IMR-90 (cell line): ENCODE measurements around the gene ITPR2. TPM values are rescaled to one million over a fixed set of nuclear protein-coding genes. Genes with fewer than 3 reads are reported as not detected.

Source experiments
- ATAC-seq: fragments of 200-7000 bp; cut with Tn5 transposase; 2 replicates; pipeline ENCODE4 v1.9.1; 2020; ENCODE audit warnings: low read depth, mild to moderate bottlenecking, moderate library complexity
- BruUV-seq: library from RNA; stranded (reverse); fragments of 400-500 nt; replicated peaks from 2 replicates; lab custom pipeline; 2021; lab: Mats Ljungman, UMichigan
- CTCF ChIA-PET: fragments of 300-600 bp; formaldehyde crosslinking; extraction: SDS; loops from one replicate; lab custom pipeline; 2021; ENCODE audit warnings: antibody characterized with exemption; lab: Yijun Ruan, JAX
- POLR2A ChIA-PET: fragments of 300-600 bp; sonication (Branson Sonifier 250); formaldehyde crosslinking; loops from one replicate; lab custom pipeline; 2022; ENCODE audit warnings: antibody characterized with exemption; ENCODE audit not compliant: unreplicated experiment; lab: Charles Lee
- DNase-seq: peaks from one replicate; pipeline ENCODE4 v3.0.0; 2013
- H2AFZ ChIP-seq: replicated peaks from 2 replicates; pipeline ENCODE3; 2013; ENCODE audit warnings: low read length, mild to moderate bottlenecking; ENCODE audit not compliant: poor library complexity
- H2AK5ac ChIP-seq: 2 replicates; pipeline ENCODE4 v1.6.1; 2013; ENCODE audit warnings: low read depth, low read length, inconsistent platforms
- H2AK9ac ChIP-seq: replicated peaks from 2 replicates; pipeline ENCODE3; 2013; ENCODE audit warnings: mild to moderate bottlenecking, low read depth, low read length, moderate library complexity; ENCODE audit not compliant: poor library complexity
- H2BK120ac ChIP-seq: 2 replicates; pipeline ENCODE4 v1.6.1; 2013; ENCODE audit warnings: low read depth, low read length, inconsistent platforms
- H2BK15ac ChIP-seq: 3 replicates; pipeline ENCODE4 v1.6.1; 2013; ENCODE audit warnings: low read depth, low read length, inconsistent platforms
- H2BK20ac ChIP-seq: 2 replicates; pipeline ENCODE4 v1.6.1; 2013; ENCODE audit warnings: low read depth, mild to moderate bottlenecking, inconsistent platforms, low read length, moderate library complexity
- H2BK5ac ChIP-seq: 2 replicates; pipeline ENCODE4 v1.6.1; 2013; ENCODE audit warnings: mild to moderate bottlenecking, low read depth, low read length, inconsistent platforms; ENCODE audit not compliant: poor library complexity, severe bottlenecking
- H3K14ac ChIP-seq: replicated peaks from 2 replicates; pipeline ENCODE4 v1.6.1; 2013; ENCODE audit warnings: low read depth, low read length, inconsistent platforms
- H3K18ac ChIP-seq: 2 replicates; pipeline ENCODE4 v1.6.1; 2013; ENCODE audit warnings: low read depth, low read length, control low read depth
- H3K23ac ChIP-seq: 2 replicates; pipeline ENCODE4 v1.6.1; 2013; ENCODE audit warnings: low read depth, low read length, inconsistent platforms
- H3K27ac ChIP-seq: 2 replicates; pipeline ENCODE4 v1.5.1; 2013; ENCODE audit warnings: mild to moderate bottlenecking, control low read depth, low read length; ENCODE audit not compliant: insufficient read depth
- H3K27me3 ChIP-seq: 2 replicates; pipeline ENCODE4 v1.6.1; 2013; ENCODE audit warnings: low read length; ENCODE audit not compliant: control insufficient read depth, insufficient read depth
- H3K36me3 ChIP-seq: 2 replicates; pipeline ENCODE4 v1.6.1; 2013; ENCODE audit warnings: low read length, mixed read lengths; ENCODE audit not compliant: control insufficient read depth, insufficient read depth
- H3K4ac ChIP-seq: 2 replicates; pipeline ENCODE4 v1.6.1; 2013; ENCODE audit warnings: low read depth, low read length, inconsistent platforms
- H3K4me1 ChIP-seq: 2 replicates; pipeline ENCODE4 v1.6.1; 2013; ENCODE audit warnings: low read length, mixed read lengths; ENCODE audit not compliant: control insufficient read depth, insufficient read depth
- H3K4me2 ChIP-seq: 2 replicates; pipeline ENCODE4 v1.6.1; 2013; ENCODE audit warnings: low read depth, mild to moderate bottlenecking, control low read depth, low read length, moderate library complexity
- H3K4me3 ChIP-seq: 2 replicates; pipeline ENCODE4 v1.5.1; 2013; ENCODE audit warnings: low read depth, mild to moderate bottlenecking, control low read depth, low read length, moderate library complexity; ENCODE audit not compliant: insufficient read depth
- H3K56ac ChIP-seq: 2 replicates; pipeline ENCODE4 v1.6.1; 2013; ENCODE audit warnings: low read length, inconsistent platforms; ENCODE audit not compliant: insufficient read depth; ENCODE audit errors: extremely low read depth
- H3K79me1 ChIP-seq, 2 experiments: 2 replicates each; pipeline ENCODE4 v1.6.1; 2013; ENCODE audit warnings: low read length in 2 of 2, inconsistent platforms in 1 of 2, low read depth in 1 of 2
- H3K9ac ChIP-seq: 2 replicates; pipeline ENCODE4 v1.6.1; 2013; ENCODE audit warnings: low read depth, low read length, control low read depth
- H3K9me1 ChIP-seq: 2 replicates; pipeline ENCODE4 v1.6.1; 2013; ENCODE audit warnings: low read length, inconsistent platforms; ENCODE audit not compliant: insufficient read depth
- H3K9me3 ChIP-seq: 2 replicates; pipeline ENCODE4 v1.6.1; 2013; ENCODE audit warnings: low read length; ENCODE audit not compliant: control insufficient read depth, insufficient read depth
- H4K20me1 ChIP-seq: 2 replicates; pipeline ENCODE4 v1.6.1; 2013; ENCODE audit warnings: low read length, inconsistent platforms; ENCODE audit not compliant: insufficient read depth
- H4K5ac ChIP-seq: 2 replicates; pipeline ENCODE4 v1.6.1; 2013; ENCODE audit warnings: mild to moderate bottlenecking, low read depth, low read length, control low read depth
- H4K8ac ChIP-seq, 2 experiments: 2 replicates each; pipeline ENCODE4 v1.6.1; 2013; ENCODE audit warnings: low read depth in 2 of 2, low read length in 2 of 2, control low read depth in 1 of 2, inconsistent platforms in 1 of 2
- H4K91ac ChIP-seq: 2 replicates; pipeline ENCODE4 v1.6.1; 2013; ENCODE audit warnings: low read depth, low read length, inconsistent platforms; ENCODE audit not compliant: insufficient read depth
- BHLHE40 ChIP-seq: fragments of 150-350 bp; IDR thresholded peaks from 2 replicates; pipeline ENCODE4 v1.6.1; 2016; ENCODE audit warnings: mild to moderate bottlenecking, low read depth, low read length
- CHD1 ChIP-seq: IDR thresholded peaks from 2 replicates; pipeline ENCODE4 v1.6.1; 2012; ENCODE audit warnings: low read depth, low read length, improper control_type of control experiment
- CTCF ChIP-seq: conservative IDR thresholded peaks from 2 replicates; pipeline ENCODE4 v1.5.1; 2012; ENCODE audit warnings: mild to moderate bottlenecking, low read depth, low read length, improper control_type of control experiment
- ELK1 ChIP-seq: fragments of 150-350 bp; IDR thresholded peaks from 2 replicates; pipeline ENCODE4 v1.6.1; 2016; ENCODE audit warnings: low read depth, mild to moderate bottlenecking, low read length, moderate library complexity, borderline replicate concordance
- FOS ChIP-seq: fragments of 150-350 bp; IDR thresholded peaks from 2 replicates; pipeline ENCODE4 v1.6.1; 2016; ENCODE audit warnings: low read depth, low read length
- MAFK ChIP-seq: IDR thresholded peaks from 2 replicates; pipeline ENCODE4 v1.6.1; 2012; ENCODE audit warnings: low read depth, low read length, improper control_type of control experiment
- MAZ ChIP-seq: IDR thresholded peaks from 2 replicates; pipeline ENCODE4 v1.6.1; 2012; ENCODE audit warnings: low read depth, mild to moderate bottlenecking, low read length, improper control_type of control experiment, moderate library complexity, borderline replicate concordance
- MXI1 ChIP-seq: IDR thresholded peaks from 2 replicates; pipeline ENCODE4 v1.6.1; 2012; ENCODE audit warnings: low read depth, mild to moderate bottlenecking, low read length, moderate library complexity, borderline replicate concordance
- NFE2L2 ChIP-seq: fragments of 150-350 bp; IDR thresholded peaks from 2 replicates; pipeline ENCODE4 v1.6.1; 2016; ENCODE audit warnings: low read depth, mild to moderate bottlenecking, low read length
- POLR2A ChIP-seq: IDR thresholded peaks from 2 replicates; pipeline ENCODE4 v1.6.1; 2012; ENCODE audit warnings: mild to moderate bottlenecking, low read depth, low read length
- RCOR1 ChIP-seq: IDR thresholded peaks from 2 replicates; pipeline ENCODE4 v1.6.1; 2012; ENCODE audit warnings: mild to moderate bottlenecking, low read length, improper control_type of control experiment; ENCODE audit not compliant: insufficient replicate concordance
- RFX5 ChIP-seq: IDR thresholded peaks from 2 replicates; pipeline ENCODE4 v1.8.0; 2012; ENCODE audit warnings: low read depth, mild to moderate bottlenecking, low read length, moderate library complexity
- WGBS, 2 experiments: methylation state at CpG; one replicate each; pipeline versions ENCODE4 v1.1.5 to v1.1.7; 2013; ENCODE audit warnings: missing lambda C conversion rate in 2 of 2; ENCODE audit not compliant: insufficient read length in 1 of 2; ENCODE audit errors: extremely low coverage in 2 of 2; 5-methylcytosine and 5-hydroxymethylcytosine counted together
- dilution Hi-C: fragments of 300-500 bp; cut with HindIII; formaldehyde crosslinking; loops from one replicate; pipeline ENCODE4 v1.14.3; 2018; ENCODE audit warnings: low sequenced_read_pairs; ENCODE audit not compliant: unreplicated experiment
- in situ Hi-C: fragments of 300-500 bp; cut with MboI; formaldehyde crosslinking; loops from 3 replicates; pipeline ENCODE4 v1.14.3; 2019; ENCODE audit warnings: low sequenced_read_pairs, inconsistent platforms, mixed read lengths
- intact Hi-C: fragments of 100-400 bp; cut with micrococcal nuclease; formaldehyde crosslinking; loops from 2 replicates; pipeline ENCODE4 v1.10.0; 2022
- polyA plus RNA-seq, 3 experiments: library from polyadenylated mRNA; depleted of rRNA; stranded (reverse); fragments of >200 nt; gene quantifications; 2 replicates each; pipeline ENCODE4 v1.2.3, GENCODE V29; 2012; ENCODE audit warnings: low replicate concordance in 1 of 3
- total RNA-seq: library from RNA; depleted of rRNA; stranded (reverse); fragments of >200 nt; gene quantifications from 2 replicates; pipeline ENCODE4 v1.2.3, GENCODE V29; 2012

ITPR2 gene
- total and polyA plus RNA-seq, 2 of the 4 experiments (the other 2 are of a cell fraction) = 1.2 to 9.0 TPM

GRCh38 chr12:26826437-26826836, 6.6 kb downstream of the ITPR2 start (continued):
- TF ChIP-seq POLR2A (no peak), RCOR1 (no peak)

GRCh38 chr12:26825459-26826016, 7.5 kb downstream of the ITPR2 start:
- Histone ChIP-seq H4K8ac (no peak overlapping the region), H3K56ac (no peak overlapping the region), H2BK20ac (no peak overlapping the region), H2AK5ac (no peak overlapping the region), H3K23ac (no peak overlapping the region), H2BK15ac (no peak overlapping the region), H3K4me1 (no peaks in the 10 kb centered on the region; the same call in 1 of the 2 replicates), H3K9ac (no peak overlapping the region), H3K4ac (no peak overlapping the region), H3K27ac (no peak overlapping the region), H3K4me3 (no peak overlapping the region), H4K20me1 (no peaks in the 10 kb centered on the region), H4K5ac (no peak overlapping the region), H3K27me3 (no peaks in the 10 kb centered on the region), H2AFZ (no peak overlapping the region), H3K9me3 (no peaks in the 10 kb centered on the region), H3K4me2 (no peak overlapping the region), H2AK9ac (no peak overlapping the region), H3K36me3 (no peaks in the 10 kb centered on the region), H4K91ac (no peak overlapping the region), H3K14ac (no peak overlapping the region), H3K79me1 (peaks cover 9 to 18% of the 10 kb centered on the region in 2 experiments), H2BK120ac (no peak overlapping the region), H2BK5ac (no peak overlapping the region), H3K18ac (no peak overlapping the region), H3K9me1 (peaks cover 3% of the 10 kb centered on the region; the same call in 1 of the 2 replicates)
- DNase-seq (no peak), ATAC-seq (no peak)
- dilution Hi-C loops = no loop called here
- in situ Hi-C loops = no loop called here
- no TSS peak for BruUV-seq
- CTCF ChIA-PET = interaction anchor here (1.4 kb wide), 1 partner anchor 16 kb away, joined by 4 read pairs; no protein-coding TSS in a partner anchor
- TF ChIP-seq CTCF (no peak), POLR2A (no peak), MAZ (no peak), CHD1 (no peak), MAFK (no peak), MXI1 (no peak), RCOR1 (no peak), RFX5 (no peak), FOS (no peak), ELK1 (no peak), NFE2L2 (no peak), BHLHE40 (no peak)
- WGBS, 2 experiments = no CpG with 5 or more reads among the region's 1 CpG
- intact Hi-C loops = no loop called here
- POLR2A ChIA-PET = no interaction called here
